Peyer's patch (tissue), 4 donors: ENCODE data around the gene TMEM63A. TPM values are rescaled to one million over a fixed set of nuclear protein-coding genes. Genes with fewer than 3 reads are reported as not detected.

Source experiments
- DNase-seq, 3 donors: peaks; one replicate each; pipeline ENCODE4 v3.0.0-alpha.2; 2017 to 2019
- H3K27ac ChIP-seq, 4 donors: fragments of 200-600 bp; sonication (generic); one replicate each; pipeline ENCODE4 v1.5.1; 2016 to 2019
- H3K27me3 ChIP-seq, 2 donors: fragments of 200-600 bp; sonication (generic); one replicate each; pipeline ENCODE4 v1.5.1; 2019
- H3K36me3 ChIP-seq, 3 donors: fragments of 200-600 bp; sonication (generic); one replicate each; pipeline ENCODE4 v1.5.1; 2016 to 2019
- H3K4me1 ChIP-seq, 4 donors: fragments of 200-600 bp; sonication (generic); one replicate each; pipeline ENCODE4 v1.5.1; 2016 to 2019
- H3K4me3 ChIP-seq, 4 donors: fragments of 200-600 bp; sonication (generic); 1 replicate in 3 of 4; 2 replicates in 1 of 4; pipeline ENCODE4 v1.5.1; 2016 to 2019; ENCODE audit warnings: mild to moderate bottlenecking in 1 of 4
- H3K9me3 ChIP-seq, 4 donors: fragments of 200-600 bp; sonication (generic); one replicate each; pipeline ENCODE4 v1.5.1; 2016 to 2019; ENCODE audit warnings: mild to moderate bottlenecking in 1 of 4
- CTCF ChIP-seq, 6 experiments: fragments of 450-650 bp in 4 of 6; fragments of 200-600 bp in 2 of 6; sonication (generic) in 1 of 6; IDR thresholded peaks; one replicate each; pipeline ENCODE4 v1.5.1; 2017 to 2019; ENCODE audit warnings: antibody characterized with exemption in 6 of 6, mild to moderate bottlenecking in 3 of 6, moderate library complexity in 1 of 6
- POLR2A ChIP-seq, 2 donors: fragments of 450-650 bp; IDR thresholded peaks; one replicate each; pipeline ENCODE4 v1.5.1; 2017; ENCODE audit warnings: antibody characterized with exemption in 2 of 2, mild to moderate bottlenecking in 2 of 2, moderate library complexity in 2 of 2
- total RNA-seq, 4 donors: library from RNA; depleted of rRNA; stranded (reverse); fragments of >200 nt; gene quantifications; one replicate each; pipeline ENCODE4 v1.1.0, GENCODE V29; 2016

TMEM63A gene
- total RNA-seq, 4 donors from 2014 or later = 77.8 to 339 (median 275) TPM

GRCh38 chr1:225857256-225857655, 24.9 kb downstream of the TMEM63A start:
- Histone ChIP-seq H3K4me1 (peaks cover 0 to 3% (median 2%) of the 10 kb centered on the region in 4 donors), H3K36me3 (peaks cover 0 to 83% (median 0%) of the 10 kb centered on the region in 3 donors), H3K27ac (no peak overlapping the region), H3K27me3 (no peaks in the 10 kb centered on the region), H3K4me3 (no peak overlapping the region), H3K9me3 (no peaks in the 10 kb centered on the region)
- no peak for DNase-seq
- no peak for TF ChIP-seq CTCF (IDR thresholded peaks at IDR 0.05)
- no peak for TF ChIP-seq POLR2A (IDR thresholded peaks at IDR 0.05)

GRCh38 chr1:225855503-225856300, 26.5 kb downstream of the TMEM63A start:
- no peak overlapping the region for H3K4me3 ChIP-seq
- H3K27ac ChIP-seq = peak overlapping the region in 1 of 4 donors; percentile 10
- no peaks in the 10 kb centered on the region for H3K27me3 ChIP-seq
- no peak for DNase-seq
- H3K4me1 ChIP-seq = peaks cover 0 to 11% (median 6%) of the 10 kb centered on the region in 4 donors
- H3K36me3 ChIP-seq = peaks cover 0 to 71% (median 0%) of the 10 kb centered on the region in 3 donors
- TF ChIP-seq POLR2A (IDR thresholded peaks at IDR 0.05) = no peak
- peak in 1 of 6 experiments; percentile 14 for TF ChIP-seq CTCF (IDR thresholded peaks at IDR 0.05)
- no peaks in the 10 kb centered on the region for H3K9me3 ChIP-seq

GRCh38 chr1:225853441-225853840, 28.7 kb downstream of the TMEM63A start:
- H3K36me3 ChIP-seq = peaks cover 0 to 49% (median 0%) of the 10 kb centered on the region in 3 donors
- DNase-seq = no peak
- TF ChIP-seq CTCF (IDR thresholded peaks at IDR 0.05) = no peak
- no peak for TF ChIP-seq POLR2A (IDR thresholded peaks at IDR 0.05)
- H3K9me3 ChIP-seq = no peaks in the 10 kb centered on the region
- H3K27me3 ChIP-seq = no peaks in the 10 kb centered on the region
- no peak overlapping the region for H3K27ac ChIP-seq
- H3K4me3 ChIP-seq = no peak overlapping the region
- peaks cover 0 to 21% (median 15%) of the 10 kb centered on the region in 4 donors for H3K4me1 ChIP-seq

- Histone ChIP-seq H3K4me3 (no peak overlapping the region), H3K4me1 (peaks cover 0 to 27% (median 22%) of the 10 kb centered on the region in 4 donors), H3K9me3 (no peaks in the 10 kb centered on the region), H3K36me3 (peaks cover 0 to 44% (median 0%) of the 10 kb centered on the region in 3 donors), H3K27ac (peak overlapping the region in 1 of 4 donors; percentile 36), H3K27me3 (no peaks in the 10 kb centered on the region)
- no peak for TF ChIP-seq CTCF (IDR thresholded peaks at IDR 0.05)
- no peak for TF ChIP-seq POLR2A (IDR thresholded peaks at IDR 0.05)
- DNase-seq = no peak
Measured at GRCh38 chr1:225852413-225853124, 29.6 kb downstream of the TMEM63A start.

- peaks cover 0 to 34% (median 25%) of the 10 kb centered on the region in 4 donors for H3K4me1 ChIP-seq
- TF ChIP-seq POLR2A (IDR thresholded peaks at IDR 0.05) = no peak
- no peak for TF ChIP-seq CTCF (IDR thresholded peaks at IDR 0.05)
- peaks cover 0 to 42% (median 0%) of the 10 kb centered on the region in 3 donors for H3K36me3 ChIP-seq
- DNase-seq = peak in 1 of 3 donors; percentile 59
- no peaks in the 10 kb centered on the region for H3K9me3 ChIP-seq
- peak overlapping the region in 1 of 4 donors; percentile 36 for H3K27ac ChIP-seq
- H3K4me3 ChIP-seq = no peak overlapping the region
- no peaks in the 10 kb centered on the region for H3K27me3 ChIP-seq
Measured at GRCh38 chr1:225851805-225852204, 30.4 kb downstream of the TMEM63A start.
